IMR-90 (cell line): ENCODE results near the gene SCFD2. TPM values are rescaled to one million over a fixed set of nuclear protein-coding genes. Genes with fewer than 3 reads are reported as not detected.
A peak's percentile ranks its signal among the peaks of the same experiment; 100 is the strongest.

Experiments
- ATAC-seq: fragments of 200-7000 bp; cut with Tn5 transposase; 2 replicates; pipeline ENCODE4 v1.9.1; 2020; ENCODE audit warnings: low read depth, mild to moderate bottlenecking, moderate library complexity
- BruUV-seq: library from RNA; stranded (reverse); fragments of 400-500 nt; replicated peaks from 2 replicates; lab custom pipeline; 2021; lab: Mats Ljungman, UMichigan
- CTCF ChIA-PET: fragments of 300-600 bp; formaldehyde crosslinking; extraction: SDS; loops from one replicate; lab custom pipeline; 2021; ENCODE audit warnings: antibody characterized with exemption; lab: Yijun Ruan, JAX
- POLR2A ChIA-PET: fragments of 300-600 bp; sonication (Branson Sonifier 250); formaldehyde crosslinking; loops from one replicate; lab custom pipeline; 2022; ENCODE audit warnings: antibody characterized with exemption; ENCODE audit not compliant: unreplicated experiment; lab: Charles Lee
- DNase-seq: peaks from one replicate; pipeline ENCODE4 v3.0.0; 2013
- H2AFZ ChIP-seq: replicated peaks from 2 replicates; pipeline ENCODE3; 2013; ENCODE audit warnings: low read length, mild to moderate bottlenecking; ENCODE audit not compliant: poor library complexity
- H2AK5ac ChIP-seq: 2 replicates; pipeline ENCODE4 v1.6.1; 2013; ENCODE audit warnings: low read depth, low read length, inconsistent platforms
- H2AK9ac ChIP-seq: replicated peaks from 2 replicates; pipeline ENCODE3; 2013; ENCODE audit warnings: mild to moderate bottlenecking, low read depth, low read length, moderate library complexity; ENCODE audit not compliant: poor library complexity
- H2BK120ac ChIP-seq: 2 replicates; pipeline ENCODE4 v1.6.1; 2013; ENCODE audit warnings: low read depth, low read length, inconsistent platforms
- H2BK15ac ChIP-seq: 3 replicates; pipeline ENCODE4 v1.6.1; 2013; ENCODE audit warnings: low read depth, low read length, inconsistent platforms
- H2BK20ac ChIP-seq: 2 replicates; pipeline ENCODE4 v1.6.1; 2013; ENCODE audit warnings: low read depth, mild to moderate bottlenecking, inconsistent platforms, low read length, moderate library complexity
- H2BK5ac ChIP-seq: 2 replicates; pipeline ENCODE4 v1.6.1; 2013; ENCODE audit warnings: mild to moderate bottlenecking, low read depth, low read length, inconsistent platforms; ENCODE audit not compliant: poor library complexity, severe bottlenecking
- H3K14ac ChIP-seq: replicated peaks from 2 replicates; pipeline ENCODE4 v1.6.1; 2013; ENCODE audit warnings: low read depth, low read length, inconsistent platforms
- H3K18ac ChIP-seq: 2 replicates; pipeline ENCODE4 v1.6.1; 2013; ENCODE audit warnings: low read depth, low read length, control low read depth
- H3K23ac ChIP-seq: 2 replicates; pipeline ENCODE4 v1.6.1; 2013; ENCODE audit warnings: low read depth, low read length, inconsistent platforms
- H3K27ac ChIP-seq: 2 replicates; pipeline ENCODE4 v1.5.1; 2013; ENCODE audit warnings: mild to moderate bottlenecking, control low read depth, low read length; ENCODE audit not compliant: insufficient read depth
- H3K27me3 ChIP-seq: 2 replicates; pipeline ENCODE4 v1.6.1; 2013; ENCODE audit warnings: low read length; ENCODE audit not compliant: control insufficient read depth, insufficient read depth
- H3K36me3 ChIP-seq: 2 replicates; pipeline ENCODE4 v1.6.1; 2013; ENCODE audit warnings: low read length, mixed read lengths; ENCODE audit not compliant: control insufficient read depth, insufficient read depth
- H3K4ac ChIP-seq: 2 replicates; pipeline ENCODE4 v1.6.1; 2013; ENCODE audit warnings: low read depth, low read length, inconsistent platforms
- H3K4me1 ChIP-seq: 2 replicates; pipeline ENCODE4 v1.6.1; 2013; ENCODE audit warnings: low read length, mixed read lengths; ENCODE audit not compliant: control insufficient read depth, insufficient read depth
- H3K4me2 ChIP-seq: 2 replicates; pipeline ENCODE4 v1.6.1; 2013; ENCODE audit warnings: low read depth, mild to moderate bottlenecking, control low read depth, low read length, moderate library complexity
- H3K4me3 ChIP-seq: 2 replicates; pipeline ENCODE4 v1.5.1; 2013; ENCODE audit warnings: low read depth, mild to moderate bottlenecking, control low read depth, low read length, moderate library complexity; ENCODE audit not compliant: insufficient read depth
- H3K56ac ChIP-seq: 2 replicates; pipeline ENCODE4 v1.6.1; 2013; ENCODE audit warnings: low read length, inconsistent platforms; ENCODE audit not compliant: insufficient read depth; ENCODE audit errors: extremely low read depth
- H3K79me1 ChIP-seq, 2 experiments: 2 replicates each; pipeline ENCODE4 v1.6.1; 2013; ENCODE audit warnings: low read length in 2 of 2, inconsistent platforms in 1 of 2, low read depth in 1 of 2
- H3K9ac ChIP-seq: 2 replicates; pipeline ENCODE4 v1.6.1; 2013; ENCODE audit warnings: low read depth, low read length, control low read depth
- H3K9me1 ChIP-seq: 2 replicates; pipeline ENCODE4 v1.6.1; 2013; ENCODE audit warnings: low read length, inconsistent platforms; ENCODE audit not compliant: insufficient read depth
- H3K9me3 ChIP-seq: 2 replicates; pipeline ENCODE4 v1.6.1; 2013; ENCODE audit warnings: low read length; ENCODE audit not compliant: control insufficient read depth, insufficient read depth
- H4K20me1 ChIP-seq: 2 replicates; pipeline ENCODE4 v1.6.1; 2013; ENCODE audit warnings: low read length, inconsistent platforms; ENCODE audit not compliant: insufficient read depth
- H4K5ac ChIP-seq: 2 replicates; pipeline ENCODE4 v1.6.1; 2013; ENCODE audit warnings: mild to moderate bottlenecking, low read depth, low read length, control low read depth
- H4K8ac ChIP-seq, 2 experiments: 2 replicates each; pipeline ENCODE4 v1.6.1; 2013; ENCODE audit warnings: low read depth in 2 of 2, low read length in 2 of 2, control low read depth in 1 of 2, inconsistent platforms in 1 of 2
- H4K91ac ChIP-seq: 2 replicates; pipeline ENCODE4 v1.6.1; 2013; ENCODE audit warnings: low read depth, low read length, inconsistent platforms; ENCODE audit not compliant: insufficient read depth
- BHLHE40 ChIP-seq: fragments of 150-350 bp; IDR thresholded peaks from 2 replicates; pipeline ENCODE4 v1.6.1; 2016; ENCODE audit warnings: mild to moderate bottlenecking, low read depth, low read length
- CEBPB ChIP-seq: IDR thresholded peaks from 2 replicates; pipeline ENCODE4 v1.6.1; 2012; ENCODE audit warnings: low read depth, low read length, improper control_type of control experiment
- CHD1 ChIP-seq: IDR thresholded peaks from 2 replicates; pipeline ENCODE4 v1.6.1; 2012; ENCODE audit warnings: low read depth, low read length, improper control_type of control experiment
- CTCF ChIP-seq: conservative IDR thresholded peaks from 2 replicates; pipeline ENCODE4 v1.5.1; 2012; ENCODE audit warnings: mild to moderate bottlenecking, low read depth, low read length, improper control_type of control experiment
- ELK1 ChIP-seq: fragments of 150-350 bp; IDR thresholded peaks from 2 replicates; pipeline ENCODE4 v1.6.1; 2016; ENCODE audit warnings: low read depth, mild to moderate bottlenecking, low read length, moderate library complexity, borderline replicate concordance
- FOS ChIP-seq: fragments of 150-350 bp; IDR thresholded peaks from 2 replicates; pipeline ENCODE4 v1.6.1; 2016; ENCODE audit warnings: low read depth, low read length
- MAFK ChIP-seq: IDR thresholded peaks from 2 replicates; pipeline ENCODE4 v1.6.1; 2012; ENCODE audit warnings: low read depth, low read length, improper control_type of control experiment
- MAZ ChIP-seq: IDR thresholded peaks from 2 replicates; pipeline ENCODE4 v1.6.1; 2012; ENCODE audit warnings: low read depth, mild to moderate bottlenecking, low read length, improper control_type of control experiment, moderate library complexity, borderline replicate concordance
- MXI1 ChIP-seq: IDR thresholded peaks from 2 replicates; pipeline ENCODE4 v1.6.1; 2012; ENCODE audit warnings: low read depth, mild to moderate bottlenecking, low read length, moderate library complexity, borderline replicate concordance
- NFE2L2 ChIP-seq: fragments of 150-350 bp; IDR thresholded peaks from 2 replicates; pipeline ENCODE4 v1.6.1; 2016; ENCODE audit warnings: low read depth, mild to moderate bottlenecking, low read length
- POLR2A ChIP-seq: IDR thresholded peaks from 2 replicates; pipeline ENCODE4 v1.6.1; 2012; ENCODE audit warnings: mild to moderate bottlenecking, low read depth, low read length
- RAD21 ChIP-seq: IDR thresholded peaks from 2 replicates; pipeline ENCODE4 v1.6.1; 2012; ENCODE audit warnings: low read length, improper control_type of control experiment
- RCOR1 ChIP-seq: IDR thresholded peaks from 2 replicates; pipeline ENCODE4 v1.6.1; 2012; ENCODE audit warnings: mild to moderate bottlenecking, low read length, improper control_type of control experiment; ENCODE audit not compliant: insufficient replicate concordance
- RFX5 ChIP-seq: IDR thresholded peaks from 2 replicates; pipeline ENCODE4 v1.8.0; 2012; ENCODE audit warnings: low read depth, mild to moderate bottlenecking, low read length, moderate library complexity
- SMC3 ChIP-seq: fragments of 150-350 bp; IDR thresholded peaks from 2 replicates; pipeline ENCODE4 v1.6.1; 2016; ENCODE audit warnings: low read depth, mild to moderate bottlenecking, antibody characterized with exemption, low read length, moderate library complexity
- USF2 ChIP-seq: fragments of 150-350 bp; IDR thresholded peaks from 2 replicates; pipeline ENCODE4 v1.6.1; 2017; ENCODE audit warnings: mild to moderate bottlenecking, antibody characterized with exemption, low read length, low read depth
- WGBS, 2 experiments: methylation state at CpG; one replicate each; pipeline versions ENCODE4 v1.1.5 to v1.1.7; 2013; ENCODE audit warnings: missing lambda C conversion rate in 2 of 2; ENCODE audit not compliant: insufficient read length in 1 of 2; ENCODE audit errors: extremely low coverage in 2 of 2; 5-methylcytosine and 5-hydroxymethylcytosine counted together
- dilution Hi-C: fragments of 300-500 bp; cut with HindIII; formaldehyde crosslinking; loops from one replicate; pipeline ENCODE4 v1.14.3; 2018; ENCODE audit warnings: low sequenced_read_pairs; ENCODE audit not compliant: unreplicated experiment
- in situ Hi-C: fragments of 300-500 bp; cut with MboI; formaldehyde crosslinking; loops from 3 replicates; pipeline ENCODE4 v1.14.3; 2019; ENCODE audit warnings: low sequenced_read_pairs, inconsistent platforms, mixed read lengths
- intact Hi-C: fragments of 100-400 bp; cut with micrococcal nuclease; formaldehyde crosslinking; loops from 2 replicates; pipeline ENCODE4 v1.10.0; 2022
- polyA plus RNA-seq, 3 experiments: library from polyadenylated mRNA; depleted of rRNA; stranded (reverse); fragments of >200 nt; gene quantifications; 2 replicates each; pipeline ENCODE4 v1.2.3, GENCODE V29; 2012; ENCODE audit warnings: low replicate concordance in 1 of 3
- total RNA-seq: library from RNA; depleted of rRNA; stranded (reverse); fragments of >200 nt; gene quantifications from 2 replicates; pipeline ENCODE4 v1.2.3, GENCODE V29; 2012

SCFD2 gene
- total and polyA plus RNA-seq, 2 of the 4 experiments (the other 2 are of a cell fraction): 18.9 to 62.4 TPM

- TF ChIP-seq FOS (no peak), CTCF (no peak), RAD21 (no peak), SMC3 (no peak), RFX5 (no peak), MXI1 (no peak), ELK1 (no peak), USF2 (no peak), POLR2A (no peak), MAFK (no peak), NFE2L2 (no peak), CEBPB (no peak), MAZ (no peak), BHLHE40 (no peak), CHD1 (no peak), RCOR1 (no peak)
- Histone ChIP-seq H3K36me3 (no peaks in the 10 kb centered on the region), H3K4me3 (no peak overlapping the region), H3K27ac (no peak overlapping the region), H2BK15ac (no peak overlapping the region), H3K23ac (no peak overlapping the region), H4K91ac (no peak overlapping the region), H3K18ac (no peak overlapping the region), H4K20me1 (no peaks in the 10 kb centered on the region), H3K9ac (no peak overlapping the region), H2AFZ (no peak overlapping the region), H3K4me1 (no peaks in the 10 kb centered on the region), H3K27me3 (no peaks in the 10 kb centered on the region), H2AK5ac (no peak overlapping the region), H4K5ac (no peak overlapping the region), H2BK5ac (no peak overlapping the region), H2BK120ac (no peak overlapping the region), H2BK20ac (no peak overlapping the region), H3K4ac (no peak overlapping the region), H3K14ac (no peak overlapping the region), H4K8ac (no peak overlapping the region), H3K9me3 (no peaks in the 10 kb centered on the region), H3K4me2 (no peak overlapping the region), H3K56ac (no peak overlapping the region), H3K79me1 (peaks cover 0 to 5% of the 10 kb centered on the region in 2 experiments; a peak in 1 of 4 replicates), H2AK9ac (no peak overlapping the region), H3K9me1 (0 out of 2 replicates have a peak, but pooled peaks cover 3% of the 10 kb centered on the region)
- no TSS peak for BruUV-seq
- peak; percentile 61 for DNase-seq
- POLR2A ChIA-PET: no interaction called here
- CTCF ChIA-PET: no interaction called here
- no CpG with 5 or more reads among the region's 2 CpGs for WGBS, 2 experiments
- dilution Hi-C loops (no loop called here), intact Hi-C loops (no loop called here), in situ Hi-C loops (no loop called here)
- no peak for ATAC-seq
Observed at GRCh38 chr4:53233114-53233795, 132.6 kb downstream of the SCFD2 start.
